Posterior vena cava (tissue), 2 donors: ENCODE results near the gene PLAU. TPM values are rescaled to one million over a fixed set of nuclear protein-coding genes. Genes with fewer than 3 reads are reported as not detected.
A peak's percentile ranks its signal among the peaks of the same experiment; 100 is the strongest.
"Not testable (repeated sequence)": the region's sequence is repeated elsewhere in the genome, so short reads cannot be mapped to it uniquely, and the experiment has no call there.

ENCODE experiments used
- DNase-seq: peaks from one replicate; pipeline ENCODE4 v3.0.0-alpha.2; 2020; ENCODE audit warnings: low spot score
- intact Hi-C, 2 donors: fragments of 100-400 bp; cut with DNase I; formaldehyde crosslinking; loops; one replicate each; pipeline versions ENCODE4 v1.14.1 to v1.14.2; 2022 to 2023
- total RNA-seq, 2 donors: library from RNA; stranded (reverse); fragmentation: NEBNext Ultra II Directional; extraction: Animal tissue kit (Norgen Biotek cat#: 25700); gene quantifications; one replicate each; pipeline ENCODE4 v1.2.1, GENCODE V29; 2021
- donor health status: DM: yes; HTN: yes; CAD: no.
- donor health status: DM: yes; HTN: yes; CAD: no.

Gene PLAU
- total RNA-seq, 2 donors from 2014 or later, result 34.2 to 36.7 TPM

DNA sequence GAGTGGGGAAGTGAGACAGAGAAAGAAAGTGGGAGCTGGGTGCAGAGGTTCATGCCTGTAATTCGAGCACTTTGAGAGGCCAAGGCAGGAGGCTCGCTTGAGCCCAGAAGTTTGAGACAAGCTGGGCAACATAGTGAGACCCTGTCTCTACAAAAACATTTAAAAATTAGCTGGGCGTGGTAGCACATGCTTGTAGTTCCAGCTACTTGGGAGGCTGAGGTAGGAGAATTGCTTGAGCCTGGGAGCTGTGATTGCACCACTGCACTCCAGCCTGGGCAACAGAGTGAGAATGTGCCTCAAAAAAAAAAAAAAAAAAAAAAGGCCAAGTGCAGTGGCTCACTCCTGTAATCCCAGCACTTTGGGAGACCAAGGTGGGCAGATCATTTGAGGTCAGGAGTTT lies 20.1 kb upstream of the PLAU start:
- intact Hi-C loops, DNase-seq: not testable (repeated sequence)

DNA sequence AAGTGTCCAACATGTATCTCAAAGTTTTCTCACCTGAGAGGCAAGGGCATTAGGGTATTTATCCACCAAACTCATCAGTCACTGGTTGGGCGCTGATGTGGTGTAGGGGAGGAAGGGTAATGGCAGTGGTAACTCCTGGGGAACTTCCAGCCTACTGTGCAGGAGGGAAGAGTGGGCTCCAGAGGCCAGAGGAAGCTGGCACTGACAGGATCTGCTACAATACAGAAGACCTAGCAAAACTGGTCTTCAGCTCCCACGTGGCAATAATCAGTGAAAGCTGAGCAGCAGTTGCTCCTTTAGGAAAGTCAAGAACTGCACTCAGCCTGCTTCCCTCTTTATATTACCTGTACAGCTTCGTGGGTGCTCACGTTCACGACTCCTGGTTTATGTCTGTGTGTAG lies 19.4 kb upstream of the PLAU start:
- intact Hi-C loops, result no loop called here
- DNase-seq, result no peak

DNA sequence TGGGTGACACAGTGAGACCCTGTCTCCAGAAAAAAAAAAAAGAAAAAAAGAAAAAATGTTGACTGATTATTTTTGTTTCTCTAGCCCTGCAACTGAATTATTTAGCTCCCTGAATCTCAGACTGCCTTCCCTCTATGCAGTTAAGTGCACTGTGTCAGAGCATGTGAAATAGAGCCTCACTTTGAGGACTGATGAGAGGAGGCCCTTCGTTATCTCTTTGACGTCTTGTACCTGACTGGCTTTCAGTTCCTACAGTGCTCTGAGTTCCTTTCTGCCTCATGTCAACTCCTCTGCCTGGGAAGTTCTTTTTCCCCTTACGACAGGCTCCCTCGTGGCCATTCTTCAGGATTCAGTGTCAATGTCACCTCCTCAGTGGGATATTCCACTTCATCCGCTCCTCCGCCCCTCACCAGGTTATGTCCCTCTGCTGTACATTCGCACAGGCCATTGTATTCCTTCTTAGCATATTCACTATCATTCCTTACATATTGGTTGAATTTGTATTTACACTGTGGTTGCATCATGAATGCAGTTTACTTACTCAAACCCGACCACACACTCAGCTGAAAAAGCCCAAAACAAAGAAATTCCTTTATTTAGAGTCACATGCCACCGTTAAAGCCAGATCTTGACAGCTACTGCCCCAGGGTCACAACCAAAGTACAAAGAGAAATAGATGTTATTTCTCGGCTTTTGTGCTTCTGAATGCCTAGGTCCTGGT lies 18.5 kb upstream of the PLAU start:
- no peak for DNase-seq
- intact Hi-C loops, result no loop called here

DNA sequence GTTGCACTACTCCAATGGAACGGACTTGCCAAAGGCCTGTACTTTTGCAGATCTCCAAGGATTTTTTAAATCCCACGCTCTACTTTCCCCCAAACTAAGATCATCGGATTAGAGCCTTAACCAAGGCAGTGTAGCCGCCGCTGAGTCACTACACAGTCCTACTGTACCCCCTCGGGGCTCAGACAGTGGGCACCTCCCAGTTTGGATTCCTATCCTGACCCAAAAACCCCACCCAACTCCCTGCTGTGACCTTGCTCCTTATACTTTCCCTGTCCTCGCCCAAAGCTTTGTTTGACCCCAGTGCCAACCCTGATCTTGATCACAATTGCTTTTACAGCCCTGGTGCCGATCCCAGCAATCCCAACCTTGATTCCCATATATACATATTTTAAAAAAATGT lies 17.5 kb upstream of the PLAU start:
- intact Hi-C loops, result no loop called here
- no peak for DNase-seq

DNA sequence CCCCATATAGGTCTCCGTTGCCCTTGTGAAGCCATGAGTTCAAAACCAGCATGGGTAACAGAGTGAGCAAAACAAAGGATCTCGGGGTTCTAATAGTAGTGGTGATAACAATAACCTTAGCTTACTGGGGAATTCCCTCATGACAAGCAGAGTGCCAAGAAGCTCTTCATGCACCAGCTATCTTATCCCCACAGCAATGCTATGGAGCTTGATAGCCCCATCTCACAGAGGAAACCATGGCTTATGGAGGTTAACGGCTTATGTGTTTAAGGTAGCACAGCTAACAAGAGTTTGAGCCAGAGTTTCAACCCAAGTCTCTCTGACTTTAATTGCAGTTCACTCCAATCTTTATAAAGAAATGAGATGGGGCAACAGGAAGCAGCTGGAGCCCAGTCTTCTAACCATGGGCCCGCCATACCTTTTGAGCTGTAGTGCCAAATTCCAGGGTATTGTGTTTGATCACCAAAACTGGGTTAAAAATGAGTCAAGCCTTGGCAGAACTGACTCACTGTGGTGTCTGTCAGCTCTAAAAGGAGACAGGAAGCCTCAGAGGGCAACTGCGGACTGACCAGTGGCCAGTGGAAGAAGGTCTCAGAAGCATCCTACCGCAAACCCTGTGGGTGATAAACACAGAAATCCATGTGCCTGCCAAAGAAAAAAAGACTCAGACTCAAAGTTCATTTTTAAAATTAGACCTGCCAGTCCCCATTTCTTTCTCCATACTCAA lies 16.5 kb upstream of the PLAU start:
- no peak for DNase-seq
- intact Hi-C loops, result no loop called here

DNA sequence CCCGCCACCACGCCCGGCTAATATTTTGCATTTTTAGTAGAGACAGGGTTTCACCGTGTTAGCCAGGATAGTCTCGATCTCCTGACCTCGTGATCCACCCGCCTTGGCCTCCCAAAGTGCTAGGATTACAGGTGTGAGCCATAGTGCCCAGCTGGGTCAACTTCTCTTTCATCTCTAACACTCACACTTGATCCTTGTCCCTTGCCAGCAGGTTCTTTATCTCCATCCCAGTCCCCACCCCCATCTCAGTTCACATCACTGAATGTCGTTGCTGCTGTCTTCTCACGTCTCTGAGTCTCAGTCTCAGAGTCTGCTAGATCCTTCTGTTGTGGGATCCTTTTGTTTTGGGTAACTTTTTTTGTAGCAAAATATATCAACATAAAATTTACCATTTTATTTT lies 15.6 kb upstream of the PLAU start:
- DNase-seq, intact Hi-C loops: not testable (repeated sequence)

DNA sequence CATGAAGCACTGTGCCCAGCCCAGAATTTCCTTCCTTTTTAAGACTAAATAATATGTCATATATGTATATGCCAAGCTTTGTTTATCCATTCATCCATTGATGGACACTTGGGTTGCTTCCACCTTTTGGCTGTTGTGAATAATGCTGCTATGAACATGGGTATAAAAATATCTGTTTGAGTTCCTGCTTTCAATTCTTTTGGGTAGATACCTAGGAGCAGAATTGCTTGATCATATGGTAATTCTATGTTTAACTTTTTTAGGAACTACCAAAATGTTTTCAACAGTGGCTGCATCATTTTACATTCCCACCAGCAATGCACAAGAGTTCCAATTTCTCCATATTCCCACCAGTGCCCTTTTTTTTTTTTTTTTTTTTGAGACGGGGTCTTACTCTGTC lies 13.2 kb upstream of the PLAU start:
- intact Hi-C loops, result no loop called here
- no peak for DNase-seq

DNA sequence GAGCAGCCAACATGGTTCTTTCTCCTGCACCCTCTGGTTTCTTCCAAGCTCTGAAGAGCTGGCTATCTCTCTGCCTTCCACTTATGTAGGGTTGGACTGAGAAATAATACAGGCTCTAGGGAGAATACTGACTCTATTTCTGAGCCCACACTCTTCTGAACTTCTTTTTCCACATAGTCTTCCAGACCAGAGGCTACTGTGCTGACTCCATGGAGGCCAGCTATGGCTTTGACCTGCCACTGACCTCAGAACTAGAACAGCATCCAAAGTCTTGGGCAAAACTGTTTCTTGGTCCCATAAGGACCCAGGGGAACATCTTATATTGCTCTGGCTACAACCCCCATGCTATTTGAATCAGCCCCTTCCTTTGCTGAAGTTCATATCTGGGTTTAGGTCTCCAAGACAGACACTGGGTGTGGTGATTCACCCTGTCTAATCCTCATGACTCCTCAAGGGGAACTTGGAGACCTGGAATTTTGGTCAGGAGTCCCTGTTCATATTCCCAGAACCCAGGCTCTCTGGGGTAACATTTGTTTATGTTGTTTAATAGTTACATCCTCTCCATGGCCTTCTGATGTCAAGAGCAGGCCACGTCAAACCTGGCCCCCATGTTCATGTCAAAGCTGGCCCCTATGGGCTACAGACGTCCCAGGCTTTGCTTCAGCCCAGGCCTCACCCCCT lies 12.1 kb upstream of the PLAU start:
- intact Hi-C loops, result no loop called here
- no peak for DNase-seq

DNA sequence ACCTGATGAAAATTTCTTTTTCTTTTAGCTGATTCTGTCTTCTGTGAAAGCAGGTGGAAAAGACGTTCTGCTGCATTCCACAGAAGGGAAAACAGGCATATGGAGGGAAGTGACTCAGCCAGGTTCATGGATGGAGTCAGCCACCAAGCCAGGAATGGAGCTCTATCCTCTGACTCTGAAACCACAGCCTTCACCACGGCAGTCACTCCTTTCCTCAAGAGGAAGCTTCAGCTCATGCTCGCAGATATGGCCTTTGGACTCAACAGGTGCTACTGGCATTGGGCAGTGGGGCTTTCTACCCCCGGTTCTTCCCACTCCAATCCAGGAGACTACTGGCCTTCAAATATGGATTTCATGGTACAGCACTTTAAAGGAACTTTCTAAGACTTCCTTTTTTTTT lies 11.5 kb upstream of the PLAU start:
- intact Hi-C loops, result no loop called here
- DNase-seq, result no peak

DNA sequence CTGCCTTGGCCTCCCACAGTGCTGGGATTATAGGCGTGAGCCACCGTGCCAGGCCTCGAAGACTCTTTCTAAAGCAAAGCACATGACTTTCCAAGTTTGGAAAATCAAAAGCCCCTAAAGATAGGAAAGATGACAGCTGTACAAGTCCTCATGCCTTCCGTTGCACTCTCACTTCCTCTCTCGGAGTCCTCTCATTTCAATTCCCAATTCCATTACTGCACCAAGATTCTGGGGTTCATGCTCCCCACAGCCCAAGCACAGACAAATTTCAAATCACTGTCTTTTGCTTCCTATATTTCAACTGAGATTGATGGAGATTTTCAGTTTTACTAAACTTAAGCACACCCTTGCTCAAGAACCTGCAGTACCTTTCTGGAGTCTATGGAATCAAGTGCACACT lies 10.9 kb upstream of the PLAU start:
- intact Hi-C loops, result no loop called here
- no peak for DNase-seq

DNA sequence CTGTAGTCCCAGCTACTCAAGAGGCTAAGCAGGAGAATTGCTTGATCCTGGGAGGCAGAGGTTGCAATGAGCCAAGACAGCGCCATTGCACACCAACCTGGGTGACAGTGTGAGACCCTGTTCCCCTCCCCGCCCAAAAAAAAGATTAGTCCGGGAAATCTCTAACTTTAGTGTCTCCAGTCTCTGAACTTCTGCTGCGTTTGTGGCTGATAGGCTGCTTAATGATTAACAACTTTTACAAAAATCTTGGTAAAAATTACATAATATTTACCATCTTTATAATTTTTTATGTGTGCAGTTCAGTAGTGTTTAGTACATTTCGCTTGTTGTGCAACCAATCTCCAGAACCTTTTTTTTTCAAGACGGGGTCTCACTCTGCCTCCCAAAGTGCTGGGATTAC lies 9.7 kb upstream of the PLAU start:
- intact Hi-C loops, result no loop called here
- no peak for DNase-seq

DNA sequence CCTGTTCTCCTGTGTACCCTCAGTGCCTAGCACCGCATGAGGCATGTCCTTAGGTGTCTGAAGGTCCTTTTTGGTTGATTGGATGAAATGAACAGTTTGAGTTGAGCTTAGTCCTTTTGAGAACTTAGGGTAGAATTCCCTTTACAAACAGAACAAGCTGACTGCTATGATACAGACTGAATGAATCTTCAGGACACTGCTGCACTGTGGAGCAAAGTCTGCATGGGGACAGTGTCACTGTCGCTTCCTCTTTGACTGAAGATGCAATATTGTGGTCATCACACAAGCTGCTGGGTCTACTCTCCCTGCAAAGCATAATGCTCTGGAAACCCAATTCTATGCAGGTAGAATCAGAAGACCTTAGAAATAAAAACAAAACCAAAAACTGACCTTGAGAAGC lies 8.6 kb upstream of the PLAU start:
- DNase-seq, result no peak
- intact Hi-C loops, result no loop called here

DNA sequence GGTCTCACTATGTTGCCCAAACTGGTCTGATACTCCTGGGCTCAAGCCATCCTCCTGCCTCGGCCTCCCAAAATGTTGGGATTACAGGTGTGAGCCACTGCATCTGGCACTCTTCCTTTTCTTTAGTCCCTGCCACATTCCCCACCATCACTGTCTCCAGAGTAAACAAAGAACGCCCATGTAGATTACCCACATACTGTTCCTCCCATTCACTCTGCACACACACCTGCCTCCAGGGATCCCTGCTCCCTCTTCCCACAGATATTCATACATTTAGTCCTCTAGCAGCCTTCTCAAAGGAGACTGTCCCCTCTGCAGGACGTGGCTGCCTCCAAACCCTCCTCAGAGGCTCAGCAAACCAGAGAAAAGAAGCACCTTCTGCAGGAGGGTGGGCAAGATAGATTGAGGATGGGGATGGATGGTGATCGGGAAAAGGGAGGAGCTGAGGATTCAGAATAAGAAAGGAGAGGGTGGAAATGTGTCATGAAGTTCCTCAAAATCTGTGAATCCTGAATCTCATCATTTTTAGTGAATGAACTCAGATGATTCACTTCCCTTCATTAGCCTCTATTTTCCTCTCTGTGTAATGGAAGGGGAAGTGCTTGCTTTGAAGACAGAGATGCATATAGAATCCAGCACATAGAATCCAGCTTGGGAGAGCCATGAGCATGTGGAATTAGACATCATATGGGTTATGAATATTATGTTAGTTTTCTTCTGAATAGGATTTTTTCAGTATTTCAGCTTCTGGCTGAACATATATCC lies 5.5 kb upstream of the PLAU start:
- DNase-seq, result no peak
- intact Hi-C loops, result loop anchor here in 1 of 2 donors (5.0 kb wide), 1 partner anchor 1843 kb away; no protein-coding TSS in a partner anchor

DNA sequence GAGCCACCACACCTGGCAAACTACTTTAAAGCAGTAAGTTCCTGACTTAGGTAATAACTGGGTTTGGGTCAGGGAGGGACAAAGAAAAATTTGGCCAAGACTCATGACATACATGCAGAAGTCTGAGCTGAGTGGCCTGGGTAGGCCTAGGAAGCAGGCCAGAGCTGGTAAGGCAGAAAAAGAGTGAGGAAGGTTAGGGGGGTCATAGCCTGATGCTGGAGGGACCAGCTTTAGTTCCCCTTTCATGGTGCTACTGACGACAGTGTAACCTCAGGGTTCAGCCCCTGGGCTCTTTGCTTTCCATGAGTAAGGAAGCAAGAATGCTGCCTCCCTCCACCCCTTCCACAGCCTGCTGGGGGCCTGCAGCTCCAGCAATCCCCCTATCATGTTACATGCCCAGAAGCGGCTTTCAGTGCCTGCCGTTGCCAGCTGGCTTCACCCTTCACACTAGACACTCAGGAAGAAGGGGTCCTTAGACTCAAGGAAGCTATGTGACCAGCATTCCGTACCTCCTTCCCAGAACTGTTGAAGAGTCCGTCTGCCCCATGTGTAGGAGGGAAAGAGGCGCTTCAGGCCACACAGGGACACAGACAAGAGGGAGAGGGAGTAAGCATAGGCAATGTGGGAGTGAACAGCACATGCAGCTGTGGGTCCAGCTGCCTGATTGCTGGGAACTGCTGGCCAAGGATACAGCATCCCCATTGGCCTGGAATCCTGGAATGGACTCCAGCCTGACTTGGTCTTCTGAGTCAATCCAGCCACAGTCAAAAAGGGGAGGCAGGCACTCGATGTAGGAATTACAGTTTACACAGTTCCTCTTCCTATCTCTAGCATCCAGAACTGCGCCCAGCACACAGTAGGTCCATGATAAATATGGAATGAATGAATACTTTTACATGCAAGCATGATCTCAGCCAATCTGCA lies 4.1 kb upstream of the PLAU start:
- peak; percentile 94 for DNase-seq
- intact Hi-C loops, result loop anchor here in 1 of 2 donors (5.0 kb wide), 1 partner anchor 1844 kb away; no protein-coding TSS in a partner anchor

DNA sequence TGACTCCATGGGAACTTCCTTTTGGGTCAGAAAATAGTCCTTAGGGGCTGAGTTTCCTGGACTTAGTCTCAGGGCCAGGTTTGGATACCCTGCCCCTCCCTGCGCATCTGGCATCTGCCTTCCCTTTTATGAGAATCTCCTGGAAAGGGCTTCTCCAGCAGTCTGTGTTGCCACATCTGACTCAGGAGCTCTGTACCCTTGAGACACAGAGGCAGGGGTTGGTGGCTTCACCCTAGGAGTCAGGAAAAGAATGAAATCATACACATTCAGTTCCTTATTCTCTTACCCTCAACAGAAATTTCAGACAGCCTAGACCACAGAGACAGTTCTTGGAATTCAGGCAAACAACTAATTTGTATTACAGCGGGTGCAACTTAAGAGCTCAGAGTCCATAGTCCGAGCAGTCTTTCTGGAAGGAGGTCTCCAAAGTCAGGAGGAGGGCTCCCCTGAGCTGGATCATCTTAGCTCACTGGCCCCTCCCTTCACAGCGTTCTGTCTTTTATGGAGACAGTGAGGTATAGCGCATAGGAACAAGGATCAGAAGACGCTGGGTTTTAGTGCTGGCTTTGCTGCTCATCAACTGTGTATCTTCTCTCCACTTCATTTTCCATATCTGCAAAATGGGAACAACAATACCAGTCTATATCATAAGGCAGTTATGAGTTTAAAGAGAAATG lies 3.0 kb upstream of the PLAU start:
- intact Hi-C loops, result loop anchor here in 1 of 2 donors (5.0 kb wide), 1 partner anchor 1846 kb away; no protein-coding TSS in a partner anchor
- peak; percentile 90 for DNase-seq

DNA sequence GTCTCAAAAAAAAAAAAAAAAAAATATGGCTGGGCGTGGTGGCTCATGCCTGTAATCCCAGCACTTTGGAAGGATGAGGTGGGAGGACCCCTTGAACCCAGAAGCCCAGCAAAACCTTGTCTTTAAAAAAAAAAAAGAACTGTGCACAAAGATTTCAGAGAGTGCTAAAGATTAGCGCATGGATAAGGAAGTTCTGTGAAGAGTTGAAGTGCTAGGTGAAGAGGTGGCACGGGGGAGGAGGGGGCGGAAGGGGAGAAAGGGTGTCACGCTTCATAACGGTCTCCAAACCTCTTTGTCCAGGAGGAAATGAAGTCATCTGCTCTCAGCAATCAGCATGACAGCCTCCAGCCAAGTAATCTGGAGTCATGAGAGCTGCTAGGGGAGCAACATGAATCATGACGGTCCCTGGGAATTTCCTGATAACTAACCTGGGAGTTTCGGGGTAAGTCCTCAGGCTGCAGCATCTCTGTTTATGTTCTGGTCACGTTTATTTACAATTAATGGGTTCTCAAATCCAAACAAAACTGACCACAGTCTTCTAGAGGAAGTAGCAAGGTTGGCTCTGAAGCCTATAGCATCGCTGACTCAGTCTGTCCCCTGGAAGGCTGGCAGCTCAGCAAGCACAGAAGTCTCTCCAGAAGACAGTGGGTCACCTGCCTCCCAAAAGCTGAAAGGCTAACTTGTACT lies 1.9 kb upstream of the PLAU start:
- no peak for DNase-seq
- intact Hi-C loops, result loop anchor here in 1 of 2 donors (5.0 kb wide), 1 partner anchor 1847 kb away; no protein-coding TSS in a partner anchor

DNA sequence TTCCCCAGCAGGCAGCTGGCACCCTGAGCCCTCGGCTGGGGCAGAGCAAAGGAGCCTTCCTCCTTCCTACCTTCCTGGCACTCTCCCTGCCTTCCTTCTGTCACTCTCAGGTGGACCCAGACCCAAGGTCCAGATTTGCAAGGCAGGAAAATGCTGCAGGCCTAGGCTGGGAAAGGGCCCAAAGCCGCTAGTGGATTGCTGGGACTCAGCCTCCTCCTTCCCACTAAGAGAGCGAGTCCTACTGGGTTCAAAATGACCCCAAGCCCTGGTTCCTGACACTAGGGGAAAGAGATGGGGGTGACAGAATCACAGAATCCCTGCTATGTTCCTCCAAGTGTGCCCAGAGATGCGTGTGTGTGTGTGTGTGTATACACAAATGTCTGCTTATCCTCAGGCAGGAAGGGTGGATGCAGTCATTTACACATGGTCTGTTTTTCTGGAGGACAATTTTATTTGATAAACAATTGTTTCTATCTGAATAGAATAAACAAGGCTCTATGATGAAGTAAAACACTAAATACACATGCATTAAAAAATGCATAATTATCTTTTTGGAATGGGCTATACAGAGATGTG lies 1.3 kb upstream of the PLAU start:
- intact Hi-C loops, result loop anchor here in 1 of 2 donors (5.0 kb wide), 1 partner anchor 1847 kb away; no protein-coding TSS in a partner anchor

More for the DNA sequence above, 1.3 kb upstream of the PLAU start:
- no peak for DNase-seq
